ENCODE measurements around the gene ZFYVE28.

Gene ZFYVE28

GRCh38 chr4:2331519-2332200, 86.8 kb downstream of the ZFYVE28 start:
- no peak for DNase-seq (ENCODE audit: low spot score)

- DNase-seq (ENCODE audit: low spot score), result no peak
Observed at GRCh38 chr4:2331043-2331420, 87.4 kb downstream of the ZFYVE28 start.

GRCh38 chr4:2330091-2331042, 88.1 kb downstream of the ZFYVE28 start:
- DNase-seq (ENCODE audit: low spot score), result no peak

- no peak for DNase-seq (ENCODE audit: low spot score)
Observed at GRCh38 chr4:2327579-2327978, 90.9 kb downstream of the ZFYVE28 start.

- no peak for DNase-seq (ENCODE audit: low spot score)
Observed at GRCh38 chr4:2324891-2325290, 93.6 kb downstream of the ZFYVE28 start.

GRCh38 chr4:2322841-2323240, 95.6 kb downstream of the ZFYVE28 start:
- no peak for DNase-seq (ENCODE audit: low spot score)

GRCh38 chr4:2322227-2322626, 96.2 kb downstream of the ZFYVE28 start:
- no peak for DNase-seq (ENCODE audit: low spot score)

- DNase-seq (ENCODE audit: low spot score), result peak; percentile 8
Observed at GRCh38 chr4:2321279-2322196, 96.9 kb downstream of the ZFYVE28 start.

GRCh38 chr4:2320746-2321145, 97.7 kb downstream of the ZFYVE28 start:
- DNase-seq (ENCODE audit: low spot score), result no peak

- DNase-seq (ENCODE audit: low spot score), result peak; percentile 9
Observed at GRCh38 chr4:2320152-2320551, 98.3 kb downstream of the ZFYVE28 start.

- DNase-seq (ENCODE audit: low spot score), result no peak
Observed at GRCh38 chr4:2318885-2319284, 99.6 kb downstream of the ZFYVE28 start.

GRCh38 chr4:2318476-2318875, 100.0 kb downstream of the ZFYVE28 start:
- DNase-seq (ENCODE audit: low spot score), result no peak

- DNase-seq (ENCODE audit: low spot score), result no peak
Observed at GRCh38 chr4:2313366-2313765, 105.1 kb downstream of the ZFYVE28 start.

GRCh38 chr4:2306773-2307410, 111.6 kb downstream of the ZFYVE28 start:
- DNase-seq (ENCODE audit: low spot score), result no peak

GRCh38 chr4:2305766-2306501, 112.5 kb downstream of the ZFYVE28 start:
- no peak for DNase-seq (ENCODE audit: low spot score)

- DNase-seq (ENCODE audit: low spot score), result peak; percentile 9
Observed at GRCh38 chr4:2304877-2305561, 113.4 kb downstream of the ZFYVE28 start.

- DNase-seq (ENCODE audit: low spot score), result peak; percentile 6
Observed at GRCh38 chr4:2304321-2304876, 114.0 kb downstream of the ZFYVE28 start.

GRCh38 chr4:2303686-2304320, 114.6 kb downstream of the ZFYVE28 start:
- peak; percentile 25 for DNase-seq (ENCODE audit: low spot score)

GRCh38 chr4:2303121-2303685, 115.2 kb downstream of the ZFYVE28 start:
- DNase-seq (ENCODE audit: low spot score), result peak; percentile 7
